DOHH2 (cell line): ENCODE data around the gene GALNT15.

Experiments
- H3F3A ChIP-seq: fragments of 200-600 bp; sonication (generic), shearing (Covaris generic); 2 replicates; pipeline ENCODE4 v1.6.0; 2016; ENCODE audit warnings: antibody characterized with exemption, mild to moderate bottlenecking; ENCODE audit not compliant: control insufficient read depth, insufficient read depth
- H3K27ac ChIP-seq: fragments of 200-600 bp; sonication (generic); 2 replicates; pipeline ENCODE4 v1.5.1; 2014; ENCODE audit warnings: low read depth, mild to moderate bottlenecking, low read length, moderate library complexity
- H3K27me3 ChIP-seq: fragments of 200-600 bp; sonication (generic); 2 replicates; pipeline ENCODE4 v1.6.1; 2014; ENCODE audit warnings: mild to moderate bottlenecking, low read length, mixed read lengths; ENCODE audit not compliant: control insufficient read depth
- H3K36me3 ChIP-seq: fragments of 200-600 bp; sonication (generic); 2 replicates; pipeline ENCODE4 v1.6.1; 2014; ENCODE audit warnings: mild to moderate bottlenecking, low read length, moderate library complexity, mixed read lengths; ENCODE audit not compliant: control insufficient read depth
- H3K4me1 ChIP-seq: fragments of 200-600 bp; sonication (generic); 2 replicates; pipeline ENCODE4 v1.6.1; 2014; ENCODE audit warnings: mild to moderate bottlenecking, low read length, mixed read lengths; ENCODE audit not compliant: control insufficient read depth
- H3K4me2 ChIP-seq: fragments of 200-600 bp; sonication (generic); 2 replicates; pipeline ENCODE4 v1.6.0; 2014; ENCODE audit warnings: mild to moderate bottlenecking, low read length, moderate library complexity
- H3K4me3 ChIP-seq: fragments of 200-600 bp; sonication (generic); 2 replicates; pipeline ENCODE4 v1.5.1; 2014; ENCODE audit warnings: mild to moderate bottlenecking, low read length, mixed read lengths
- H3K79me2 ChIP-seq: fragments of 200-600 bp; sonication (generic); 2 replicates; pipeline ENCODE4 v1.6.1; 2014; ENCODE audit warnings: mild to moderate bottlenecking, low read length, mixed read lengths; ENCODE audit not compliant: control insufficient read depth
- H3K9me2 ChIP-seq: fragments of 200-600 bp; sonication (generic); replicated peaks from 2 replicates; pipeline ENCODE4 v1.6.1; 2014; ENCODE audit warnings: mild to moderate bottlenecking, low read length, mixed read lengths; ENCODE audit not compliant: control insufficient read depth
- H3K9me3 ChIP-seq: fragments of 200-600 bp; sonication (generic); 2 replicates; pipeline ENCODE4 v1.6.1; 2014; ENCODE audit warnings: antibody characterized with exemption, low read length, mixed read lengths; ENCODE audit not compliant: control insufficient read depth, insufficient read depth
- H4K20me1 ChIP-seq: fragments of 200-600 bp; sonication (generic); 2 replicates; pipeline ENCODE4 v1.6.0; 2014; ENCODE audit warnings: low read depth, mild to moderate bottlenecking, antibody characterized with exemption, low read length, moderate library complexity; ENCODE audit not compliant: control insufficient read depth, insufficient read depth
- EZH2phosphoT487 ChIP-seq: fragments of 200-600 bp; sonication (generic); IDR thresholded peaks from 2 replicates; pipeline ENCODE4 v1.6.1; 2017; ENCODE audit warnings: borderline replicate concordance, mild to moderate bottlenecking, antibody characterized with exemption, low read length, moderate library complexity, mixed read lengths
- TF ChIP-seq, protein P1 (sequence below): fragments of 200-600 bp; sonication (generic); IDR thresholded peaks from one replicate; pipeline ENCODE4 v1.5.1; 2014; ENCODE audit warnings: antibody characterized with exemption, mild to moderate bottlenecking, low read depth, low read length; ENCODE audit not compliant: poor library complexity, severe bottlenecking

GALNT15 gene

DNA sequence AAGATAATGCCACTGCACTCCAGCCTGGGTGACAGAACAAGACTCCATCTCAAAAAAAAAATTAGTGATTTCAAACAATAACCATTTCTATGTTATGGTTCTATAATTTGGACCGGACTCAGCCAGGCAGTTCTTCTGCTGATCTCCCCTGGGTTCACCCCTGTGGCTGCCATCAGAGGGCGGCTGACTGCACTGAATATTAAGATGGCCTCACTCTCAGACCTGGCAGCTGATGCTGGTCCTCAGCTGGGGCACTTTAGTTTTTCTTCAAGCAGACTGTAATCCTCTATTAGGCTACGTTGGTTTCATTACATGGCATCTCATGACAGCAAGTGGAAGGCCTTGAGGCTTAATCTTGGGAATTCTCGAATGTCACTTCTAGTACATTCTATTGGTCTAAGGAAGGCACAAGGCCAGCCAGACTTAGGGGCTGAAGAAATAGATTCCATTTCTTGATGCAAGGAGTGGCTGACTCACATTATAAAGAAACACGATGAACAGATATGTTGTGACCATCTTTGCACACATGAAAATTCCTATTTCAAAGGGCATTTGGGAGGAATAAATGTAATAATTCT is 12.8 kb downstream of the GALNT15 start:
- H3F3A ChIP-seq, result no peaks in the 10 kb centered on the region
- peaks cover 14% of the 10 kb centered on the region; the same call in 1 of the 2 replicates for H3K27me3 ChIP-seq
- H3K4me2 ChIP-seq, result no peak overlapping the region
- H3K27ac ChIP-seq, result no peak overlapping the region
- H3K79me2 ChIP-seq, result no peaks in the 10 kb centered on the region
- H3K9me3 ChIP-seq, result no peaks in the 10 kb centered on the region
- no peaks in the 10 kb centered on the region for H3K36me3 ChIP-seq
- no peak for TF ChIP-seq EZH2phosphoT487
- TF ChIP-seq, protein P1, sequence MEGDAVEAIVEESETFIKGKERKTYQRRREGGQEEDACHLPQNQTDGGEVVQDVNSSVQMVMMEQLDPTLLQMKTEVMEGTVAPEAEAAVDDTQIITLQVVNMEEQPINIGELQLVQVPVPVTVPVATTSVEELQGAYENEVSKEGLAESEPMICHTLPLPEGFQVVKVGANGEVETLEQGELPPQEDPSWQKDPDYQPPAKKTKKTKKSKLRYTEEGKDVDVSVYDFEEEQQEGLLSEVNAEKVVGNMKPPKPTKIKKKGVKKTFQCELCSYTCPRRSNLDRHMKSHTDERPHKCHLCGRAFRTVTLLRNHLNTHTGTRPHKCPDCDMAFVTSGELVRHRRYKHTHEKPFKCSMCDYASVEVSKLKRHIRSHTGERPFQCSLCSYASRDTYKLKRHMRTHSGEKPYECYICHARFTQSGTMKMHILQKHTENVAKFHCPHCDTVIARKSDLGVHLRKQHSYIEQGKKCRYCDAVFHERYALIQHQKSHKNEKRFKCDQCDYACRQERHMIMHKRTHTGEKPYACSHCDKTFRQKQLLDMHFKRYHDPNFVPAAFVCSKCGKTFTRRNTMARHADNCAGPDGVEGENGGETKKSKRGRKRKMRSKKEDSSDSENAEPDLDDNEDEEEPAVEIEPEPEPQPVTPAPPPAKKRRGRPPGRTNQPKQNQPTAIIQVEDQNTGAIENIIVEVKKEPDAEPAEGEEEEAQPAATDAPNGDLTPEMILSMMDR, result no peak
- no peak overlapping the region for H3K4me3 ChIP-seq
- no peaks in the 10 kb centered on the region for H3K9me2 ChIP-seq
- H4K20me1 ChIP-seq, result no peaks in the 10 kb centered on the region
- H3K4me1 ChIP-seq, result no peaks in the 10 kb centered on the region

DNA sequence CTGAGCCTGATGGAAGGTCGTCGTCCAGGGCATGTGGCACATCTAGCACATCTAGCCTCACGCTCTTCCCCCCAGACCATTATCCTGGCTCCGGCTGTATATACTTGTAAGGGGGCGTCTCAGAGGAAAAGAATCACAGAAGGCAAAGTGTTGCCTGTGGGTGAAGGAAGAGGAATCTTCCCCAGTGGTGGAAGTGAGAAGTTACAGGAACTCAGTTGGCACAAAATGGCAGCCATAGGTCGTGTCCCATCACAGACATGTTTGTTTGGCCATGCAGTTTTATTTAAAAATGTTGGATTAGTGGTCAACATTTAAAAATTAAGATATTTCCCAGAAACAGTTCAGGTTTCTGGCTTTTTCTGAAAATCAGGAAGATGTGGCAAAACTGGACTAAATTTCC is 13.6 kb downstream of the GALNT15 start:
- Histone ChIP-seq H4K20me1 (no peaks in the 10 kb centered on the region), H3K9me3 (no peaks in the 10 kb centered on the region), H3F3A (no peaks in the 10 kb centered on the region), H3K36me3 (no peaks in the 10 kb centered on the region), H3K4me3 (no peak overlapping the region), H3K79me2 (no peaks in the 10 kb centered on the region), H3K4me1 (no peaks in the 10 kb centered on the region), H3K27me3 (peaks cover 14% of the 10 kb centered on the region; the same call in 1 of the 2 replicates), H3K4me2 (no peak overlapping the region), H3K27ac (no peak overlapping the region), H3K9me2 (no peaks in the 10 kb centered on the region)
- TF ChIP-seq EZH2phosphoT487, result no peak
- TF ChIP-seq, protein P1, result no peak

DNA sequence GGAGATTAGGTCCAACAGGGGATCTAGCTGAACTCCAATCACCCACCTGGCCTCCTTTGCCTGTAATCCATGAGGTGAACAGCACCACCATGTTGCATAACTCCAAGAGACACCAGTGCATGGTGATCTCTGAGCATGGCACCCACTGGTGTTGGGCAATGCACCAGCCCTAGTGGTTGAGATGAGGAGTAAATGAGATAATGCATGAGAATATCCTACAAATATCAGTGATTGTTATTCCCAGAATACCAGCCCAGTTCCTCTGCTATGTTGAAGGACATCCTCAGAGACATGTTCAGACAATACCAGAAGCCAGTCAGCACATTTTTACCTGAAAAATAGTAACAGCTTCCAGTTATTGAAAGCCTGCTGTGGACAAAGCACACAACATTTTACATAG is 14.7 kb downstream of the GALNT15 start:
- Histone ChIP-seq H3K4me1 (no peaks in the 10 kb centered on the region), H4K20me1 (no peaks in the 10 kb centered on the region), H3K79me2 (no peaks in the 10 kb centered on the region), H3K9me3 (no peaks in the 10 kb centered on the region), H3K4me2 (no peak overlapping the region), H3K27me3 (peaks cover 16% of the 10 kb centered on the region; the same call in 1 of the 2 replicates), H3F3A (no peaks in the 10 kb centered on the region), H3K4me3 (no peak overlapping the region), H3K27ac (no peak overlapping the region), H3K36me3 (no peaks in the 10 kb centered on the region), H3K9me2 (no peaks in the 10 kb centered on the region)
- TF ChIP-seq EZH2phosphoT487, result no peak
- TF ChIP-seq, protein P1, result no peak
